T follicular helper cell (primary cell): Measurements from ENCODE around the gene RFX3.

Source experiments
- DNase-seq: peaks from one replicate; pipeline ENCODE4 v3.0.0-alpha.2; 2020; ENCODE audit warnings: low read depth

Gene RFX3

DNA sequence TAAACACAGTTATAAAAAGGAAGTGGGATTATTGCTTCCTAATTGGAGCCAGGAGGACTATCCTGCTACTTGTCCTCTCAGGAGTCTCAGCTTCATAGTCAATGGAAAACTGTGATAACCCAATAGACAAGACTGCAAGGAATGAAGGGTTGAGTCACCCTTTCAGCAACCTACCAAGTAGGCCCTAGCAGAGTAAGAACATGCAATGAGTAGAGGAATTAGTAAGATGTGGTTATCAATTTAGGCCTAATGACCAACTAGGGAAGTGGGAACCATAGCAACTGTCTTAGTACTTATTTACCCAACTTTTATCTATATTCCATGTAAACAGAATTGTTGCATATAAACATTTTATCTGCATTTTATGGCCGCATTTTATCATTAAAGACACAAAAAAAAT is 310.1 kb downstream of the RFX3 start:
- DNase-seq: no peak

DNA sequence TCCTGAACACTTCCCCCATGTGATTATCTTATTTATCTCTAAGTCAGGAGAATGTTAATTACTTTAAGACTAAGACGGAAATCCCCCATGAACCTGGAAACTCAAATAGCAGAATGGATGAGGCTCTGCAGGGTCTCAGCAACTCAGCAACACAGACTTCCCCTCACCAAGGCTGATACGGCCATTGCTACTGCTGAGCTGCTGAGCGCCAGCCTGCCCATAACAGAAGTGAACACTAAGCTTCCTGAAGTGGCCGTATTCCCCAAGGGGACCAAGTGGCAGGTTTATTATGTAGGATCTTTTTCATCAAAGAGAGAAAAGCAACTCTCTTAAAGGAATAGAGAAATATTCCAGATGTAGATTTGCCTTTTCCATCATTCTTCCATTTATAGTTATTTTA is 311.1 kb downstream of the RFX3 start:
- DNase-seq: no peak

DNA sequence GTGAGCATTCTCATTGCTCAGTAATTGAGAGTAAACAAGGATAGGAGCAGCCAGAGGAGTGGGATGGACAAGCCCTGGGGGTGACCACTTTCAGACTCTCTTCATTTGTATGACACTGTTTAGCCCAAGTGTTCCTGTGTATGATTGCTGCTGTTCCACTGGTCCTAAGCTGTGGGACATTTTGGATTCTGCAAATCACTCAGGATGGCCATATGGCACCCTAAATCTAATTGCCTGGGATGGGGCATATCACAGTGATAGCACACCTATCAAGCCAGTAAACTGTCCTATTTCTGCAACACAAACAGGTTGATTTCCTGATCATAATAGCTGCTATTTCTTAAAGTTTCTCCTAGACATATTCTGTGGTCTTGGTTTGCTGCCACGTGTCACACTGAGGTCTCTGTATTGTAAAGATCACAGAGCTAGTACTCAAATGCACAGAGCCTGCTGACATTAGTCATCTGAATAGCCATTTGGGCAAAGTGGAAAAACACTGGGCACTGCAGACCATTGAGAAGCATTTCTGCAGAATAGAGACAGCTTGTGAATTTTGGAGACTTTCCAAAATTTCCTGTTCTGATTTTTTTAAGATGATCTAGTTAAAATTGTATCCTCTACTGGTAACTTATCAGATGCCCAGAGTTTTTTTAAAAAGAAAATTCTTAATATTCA is 320.2 kb downstream of the RFX3 start:
- DNase-seq: no peak

DNA sequence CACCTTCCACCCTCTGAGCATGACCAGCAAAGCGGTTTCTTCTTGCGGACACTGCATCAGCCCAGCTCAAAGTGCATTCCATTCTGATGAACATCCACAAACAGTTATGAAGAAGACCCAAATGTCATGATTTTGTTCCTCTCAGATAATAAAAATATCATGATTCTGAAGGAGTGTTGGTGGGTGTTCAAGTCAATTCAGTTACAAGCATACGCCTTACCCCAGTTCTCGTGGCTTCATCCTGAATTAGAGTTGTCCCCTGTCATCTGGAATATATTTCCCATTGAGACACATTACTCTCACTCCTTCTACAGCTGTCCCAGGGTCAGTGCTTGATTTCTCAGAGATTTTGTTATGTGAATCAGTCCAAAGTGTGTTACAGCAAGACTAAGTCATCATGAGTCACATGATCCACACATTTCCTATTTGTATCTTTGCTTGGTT is 325.4 kb downstream of the RFX3 start:
- no peak for DNase-seq

DNA sequence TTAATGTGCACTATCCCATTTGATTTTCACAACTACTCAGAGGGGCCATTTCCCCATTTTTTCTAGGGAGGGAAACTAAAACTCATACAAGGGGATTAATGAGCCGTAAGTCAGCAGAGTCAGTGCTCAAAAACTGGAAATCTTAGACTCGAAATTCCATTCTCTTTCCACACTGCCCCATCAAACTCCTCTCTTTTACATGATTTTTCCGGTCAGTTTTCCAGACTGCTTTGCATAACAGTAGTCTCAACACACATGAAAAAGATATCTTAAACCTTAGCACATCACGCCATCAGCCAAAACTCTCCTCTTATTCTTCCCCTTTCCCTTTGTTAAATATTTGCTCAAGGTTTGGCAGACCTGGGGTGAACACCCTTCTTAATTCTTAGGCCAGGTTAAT is 332.0 kb downstream of the RFX3 start:
- no peak for DNase-seq

DNA sequence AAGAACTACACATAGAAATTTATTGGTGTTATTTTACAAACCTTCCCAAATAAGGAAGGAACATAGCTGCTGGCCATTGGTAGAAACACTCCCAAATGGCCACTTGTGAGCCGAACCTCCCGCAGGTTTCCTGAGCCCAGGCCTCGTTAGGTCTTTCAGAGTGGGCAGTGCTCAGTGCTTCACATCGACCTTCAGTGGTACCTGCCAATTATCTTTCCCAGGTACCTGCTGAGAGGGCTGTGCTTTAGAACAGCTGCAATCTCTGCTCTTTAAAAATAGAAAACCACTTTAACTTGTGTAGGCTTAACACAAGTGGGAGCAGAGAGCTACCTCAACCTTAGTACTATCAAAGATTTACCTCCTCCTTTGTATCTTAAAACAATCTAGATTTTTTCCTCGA is 334.1 kb downstream of the RFX3 start:
- no peak for DNase-seq

DNA sequence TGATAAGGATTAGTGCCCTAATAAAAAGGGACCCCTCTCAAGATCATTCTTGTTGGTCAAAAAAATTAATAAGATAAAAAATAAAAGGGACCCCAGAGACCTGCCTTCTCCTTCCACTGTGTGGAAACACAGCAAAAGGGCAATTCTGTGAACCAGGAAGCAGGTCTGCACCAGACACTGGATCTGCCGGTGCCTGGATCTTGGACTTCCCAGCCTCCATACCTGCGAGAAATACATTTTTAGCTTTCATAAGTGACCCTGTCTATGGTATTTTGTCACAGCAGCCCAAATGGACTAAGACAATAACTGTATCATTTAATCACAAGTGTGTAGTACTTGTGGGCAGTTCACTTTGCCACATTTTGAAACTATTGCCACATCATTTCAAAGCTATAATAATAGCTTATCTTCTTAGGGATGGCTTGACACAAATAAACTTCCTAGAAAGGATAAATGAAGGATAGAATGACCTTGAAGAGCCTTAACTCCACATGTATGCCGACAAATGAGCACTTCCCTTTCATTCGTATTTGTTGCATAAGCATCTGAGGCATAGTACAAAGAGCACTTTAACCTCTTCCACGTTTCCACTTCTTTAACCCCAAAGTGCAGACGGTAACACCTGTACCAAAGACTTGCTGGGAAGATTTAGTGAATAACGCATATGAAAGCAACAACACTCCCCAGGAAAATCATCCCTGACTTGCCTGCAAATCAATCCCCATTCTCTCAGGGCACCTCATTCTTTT is 336.5 kb downstream of the RFX3 start:
- no peak for DNase-seq

DNA sequence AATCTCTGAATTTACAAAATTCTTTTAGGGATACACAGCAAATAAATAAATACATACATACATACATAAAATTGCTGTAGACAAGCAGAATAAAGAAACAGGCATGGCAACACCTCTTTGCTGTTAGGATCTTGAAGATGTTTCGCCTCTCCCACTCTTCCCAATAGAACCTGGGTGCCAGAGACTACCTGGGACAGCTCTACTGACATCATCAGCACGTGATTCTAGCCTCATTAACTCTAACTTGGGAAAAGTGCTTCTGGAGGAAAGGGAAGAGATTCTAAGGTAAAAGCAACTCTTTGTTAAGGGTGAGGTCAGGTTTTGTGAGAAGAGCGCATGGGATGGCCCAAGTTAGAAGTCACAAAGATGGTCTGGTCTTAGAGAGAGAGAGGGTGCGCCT is 339.1 kb downstream of the RFX3 start:
- no peak for DNase-seq

DNA sequence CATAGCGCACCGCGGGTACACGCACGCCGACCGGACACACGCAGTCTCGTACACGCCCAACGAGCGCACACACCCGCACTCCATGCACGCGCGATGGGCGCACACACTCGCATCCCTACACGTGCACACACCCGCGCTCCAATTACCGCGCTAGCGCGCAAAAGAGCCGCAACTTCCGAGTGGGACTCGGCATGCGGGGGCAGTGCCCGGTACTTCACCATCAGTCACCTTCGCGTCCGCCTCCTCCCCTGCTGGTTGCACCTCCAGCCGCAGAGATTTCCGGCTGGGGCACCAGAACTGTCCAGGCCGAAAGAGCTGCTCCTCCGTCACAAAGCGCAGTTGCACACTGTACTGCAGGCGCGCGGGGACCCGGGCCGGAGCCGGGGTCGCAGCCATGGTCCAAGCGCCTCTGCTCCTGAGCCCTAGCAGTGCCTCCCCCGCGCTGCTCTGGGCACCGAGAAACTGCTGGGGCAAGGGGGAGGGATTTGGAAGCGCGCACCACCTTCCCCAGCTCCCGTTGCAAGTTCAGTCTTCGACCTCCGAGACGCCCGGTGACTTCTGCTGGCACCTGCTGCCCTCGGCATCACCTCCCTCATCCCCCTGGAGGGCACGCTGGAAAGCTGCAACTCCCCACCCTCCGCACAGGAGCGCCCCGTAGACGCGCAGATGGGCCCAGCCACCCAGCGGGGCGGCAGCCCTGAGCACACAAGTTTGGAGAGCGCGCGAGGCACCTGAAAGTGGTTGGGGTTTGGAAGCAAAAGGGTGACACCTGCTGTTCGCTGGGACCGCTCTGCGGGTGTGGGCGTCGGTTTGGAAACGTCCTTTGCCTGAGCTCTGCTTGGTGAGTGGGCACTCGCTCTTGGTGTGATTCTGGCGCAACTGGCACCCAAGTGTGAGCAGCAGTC is 344.5 kb downstream of the RFX3 start:
- DNase-seq: peak; percentile 2

DNA sequence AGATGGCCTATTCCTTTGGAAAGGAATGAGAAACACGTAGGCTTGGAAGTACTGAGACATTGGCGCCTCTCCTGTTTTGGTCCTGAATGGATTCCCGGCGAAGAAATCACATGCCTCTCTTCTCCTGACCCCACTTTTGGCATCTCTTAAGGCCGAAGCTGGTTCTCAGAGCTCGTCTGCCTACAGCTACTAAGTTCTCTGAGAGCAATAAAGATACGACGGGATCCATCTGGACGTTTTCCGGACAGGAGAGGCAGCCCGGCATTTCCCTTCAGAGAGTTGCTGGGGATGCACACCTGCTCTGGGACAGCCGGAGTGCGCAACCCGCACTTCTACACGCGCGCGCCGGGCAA is 345.1 kb downstream of the RFX3 start:
- DNase-seq: no peak

DNA sequence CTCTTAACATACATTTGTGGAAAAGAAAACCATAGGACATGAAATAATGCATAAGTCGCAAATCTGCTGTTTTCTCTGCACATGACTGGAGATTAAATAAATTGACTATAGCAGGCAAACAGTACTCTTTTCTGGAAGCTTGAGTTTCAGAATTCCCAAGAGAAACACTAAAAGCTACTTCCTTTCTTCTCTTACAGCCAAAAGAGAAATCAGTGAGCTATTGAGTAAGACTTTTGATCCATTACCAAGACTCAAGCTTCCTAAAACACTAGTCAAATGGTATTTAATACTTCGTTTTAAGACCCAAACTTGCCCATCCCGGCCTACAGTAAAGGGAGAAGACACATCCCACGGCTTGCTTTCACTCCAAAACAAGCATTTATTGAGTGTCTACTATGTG is 346.1 kb downstream of the RFX3 start:
- no peak for DNase-seq

DNA sequence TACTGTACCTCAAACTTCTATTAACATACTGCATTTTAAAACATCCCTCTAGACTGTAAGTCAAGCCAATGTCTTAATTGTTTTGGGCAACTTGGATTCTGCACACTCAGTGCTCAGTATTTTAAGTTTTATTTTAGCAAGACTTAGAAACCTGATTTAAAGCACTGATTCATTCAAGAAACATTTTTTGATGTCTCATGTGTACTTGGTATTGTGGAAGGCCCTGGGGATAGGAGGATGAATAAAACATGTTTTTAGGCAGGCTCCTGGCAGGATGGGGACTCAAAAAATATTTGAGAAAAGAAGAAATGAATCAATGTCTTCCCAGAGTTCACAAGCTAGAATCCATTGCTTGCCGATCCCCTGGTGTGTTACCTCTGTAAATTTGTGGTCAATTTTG is 347.9 kb downstream of the RFX3 start:
- no peak for DNase-seq

DNA sequence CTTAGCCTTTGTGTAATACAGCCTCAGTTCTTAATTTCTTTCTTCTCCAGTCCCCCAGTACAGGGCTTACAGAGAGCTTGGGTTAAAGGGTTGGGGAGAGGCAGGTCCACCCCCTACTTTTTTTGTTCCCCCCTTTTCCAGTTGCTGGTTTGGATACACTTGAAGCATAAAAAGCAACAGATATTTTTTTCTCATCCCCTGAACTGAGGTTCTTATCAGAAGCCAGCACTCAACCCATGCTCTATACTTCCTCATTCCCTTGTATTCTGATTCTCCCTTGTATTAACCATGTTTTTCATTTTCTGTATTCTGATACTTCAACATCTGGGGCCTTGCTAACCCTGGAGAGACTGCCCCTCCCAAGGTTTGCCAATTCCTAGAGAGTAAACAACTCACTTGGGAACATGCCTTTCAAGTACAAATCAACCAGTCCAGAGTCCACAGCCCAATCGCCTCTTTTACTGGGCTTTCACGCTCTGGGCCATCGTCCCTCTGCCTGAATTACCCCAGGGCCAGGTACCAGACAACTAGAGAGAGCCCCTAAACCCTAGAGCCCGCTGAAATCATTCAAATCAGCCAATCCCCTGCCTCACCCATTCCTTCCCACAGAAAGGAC is 348.5 kb downstream of the RFX3 start:
- DNase-seq: no peak

DNA sequence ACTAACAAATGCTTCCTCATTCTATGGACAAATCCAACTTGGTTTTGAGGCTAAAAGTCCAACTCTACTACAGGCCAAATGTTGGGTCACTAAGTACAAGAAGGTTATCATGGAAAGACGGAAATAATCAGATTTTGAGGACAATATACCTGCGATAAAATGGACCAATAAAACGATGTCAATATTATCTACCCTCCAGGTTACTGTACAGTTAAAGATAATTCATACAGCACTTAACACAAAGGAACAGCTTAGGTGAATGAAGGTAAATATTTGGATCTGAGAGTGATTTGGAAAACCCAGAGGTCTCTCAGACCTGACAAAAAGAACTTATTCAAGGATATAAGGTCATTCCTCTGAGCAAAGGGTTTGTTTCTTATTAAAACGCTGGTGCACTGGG is 352.4 kb downstream of the RFX3 start:
- no peak for DNase-seq

DNA sequence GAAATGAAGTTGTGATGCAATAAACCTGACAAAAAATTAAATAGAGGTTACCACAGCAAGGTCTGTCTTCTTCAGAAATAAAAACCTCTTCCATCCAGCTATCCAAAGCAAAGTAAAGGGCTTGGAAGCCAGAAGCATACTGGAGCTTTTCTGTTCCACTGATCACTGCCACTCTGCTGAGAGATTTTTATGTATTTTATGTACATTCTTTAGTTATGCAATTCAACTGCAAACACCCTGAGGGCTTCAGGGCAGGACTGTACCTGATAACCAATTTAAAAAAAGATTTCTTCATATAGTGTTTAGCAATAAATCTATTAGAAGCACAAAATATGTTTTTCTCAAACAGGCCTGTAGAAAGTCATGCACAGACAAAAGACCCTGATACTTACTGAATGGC is 355.0 kb downstream of the RFX3 start:
- no peak for DNase-seq
